HG02870 (cell line): ENCODE measurements around the gene ZNF132.
A peak's percentile ranks its signal among the peaks of the same experiment; 100 is the strongest.

Experiments
- ATAC-seq: cut with Tn5 transposase; IDR thresholded peaks from one replicate; pipeline ENCODE4 v1.9.1; 2021; ENCODE audit warnings: mild to moderate bottlenecking, moderate library complexity; ENCODE audit not compliant: unreplicated experiment

Gene ZNF132

GRCh38 chr19:58392945-58393724 lies 46.8 kb downstream of the ZNF132 start:
- ATAC-seq: no peak

- ATAC-seq: no peak
Measured at GRCh38 chr19:58388175-58388526, 51.8 kb downstream of the ZNF132 start.

GRCh38 chr19:58387338-58388174 lies 52.4 kb downstream of the ZNF132 start:
- no peak for ATAC-seq

GRCh38 chr19:58386576-58387337 lies 53.2 kb downstream of the ZNF132 start, which contains the start of gene RPS5:
Gene RPS5, plus strand, starts transcription at chr19:58387269. Its CDS starts 869 bp downstream, at chr19:58388138.
- peak; percentile 89 for ATAC-seq

- ATAC-seq: no peak
Measured at GRCh38 chr19:58385891-58386575, 53.9 kb downstream of the ZNF132 start.

GRCh38 chr19:58385313-58385890 lies 54.6 kb downstream of the ZNF132 start:
- no peak for ATAC-seq

GRCh38 chr19:58382997-58383603 lies 56.9 kb downstream of the ZNF132 start:
- ATAC-seq: no peak
